WI38 (cell line): ENCODE results near the gene MYCBPAP.

ENCODE experiments used
- H3K4me3 ChIP-seq: 2 replicates; pipeline ENCODE4 v1.5.1; 2011; ENCODE audit warnings: low read depth, mild to moderate bottlenecking, control low read depth, low read length
- CTCF ChIP-seq: IDR thresholded peaks from 2 replicates; pipeline ENCODE4 v1.5.1; 2012; ENCODE audit warnings: low read depth, mild to moderate bottlenecking, control low read depth, low read length

Gene MYCBPAP

GRCh38 chr17:50482110-50482509, 26.1 kb upstream of the MYCBPAP start:
- TF ChIP-seq CTCF: no peak
- no peak overlapping the region for H3K4me3 ChIP-seq

- no peak overlapping the region for H3K4me3 ChIP-seq
- peak; percentile 86 for TF ChIP-seq CTCF
Measured at GRCh38 chr17:50482516-50482915, 25.7 kb upstream of the MYCBPAP start.

GRCh38 chr17:50483266-50483665, 25.0 kb upstream of the MYCBPAP start:
- no peak for TF ChIP-seq CTCF
- H3K4me3 ChIP-seq: no peak overlapping the region

- no peak for TF ChIP-seq CTCF
- H3K4me3 ChIP-seq: no peak overlapping the region
Measured at GRCh38 chr17:50484386-50485155, 23.7 kb upstream of the MYCBPAP start.

- TF ChIP-seq CTCF: no peak
- no peak overlapping the region for H3K4me3 ChIP-seq
Measured at GRCh38 chr17:50487213-50488096, 20.8 kb upstream of the MYCBPAP start.

- no peak overlapping the region for H3K4me3 ChIP-seq
- TF ChIP-seq CTCF: no peak
Measured at GRCh38 chr17:50488880-50489279, 19.4 kb upstream of the MYCBPAP start.

GRCh38 chr17:50491505-50491904, 16.7 kb upstream of the MYCBPAP start:
- TF ChIP-seq CTCF: no peak
- no peak overlapping the region for H3K4me3 ChIP-seq
